Measurements from ENCODE around the gene SURF1.

Gene SURF1

GRCh38 chr9:133366435-133366834, 10.1 kb upstream of the SURF1 start:
- no peak for DNase-seq (ENCODE audit: extremely low read depth in 1 of 2, low read depth in 1 of 2)

- no peak for DNase-seq (ENCODE audit: extremely low read depth in 1 of 2, low read depth in 1 of 2)
These were observed 6.2 kb upstream of the SURF1 start for GRCh38 chr9:133362359-133363044.

GRCh38 chr9:133361507-133362092, 5.3 kb upstream of the SURF1 start:
- DNase-seq (ENCODE audit: extremely low read depth in 1 of 2, low read depth in 1 of 2): no peak

- DNase-seq (ENCODE audit: extremely low read depth in 1 of 2, low read depth in 1 of 2): no peak
These were observed 4.4 kb upstream of the SURF1 start for GRCh38 chr9:133360400-133361393.

GRCh38 chr9:133359399-133360175, 3.3 kb upstream of the SURF1 start:
- DNase-seq (ENCODE audit: extremely low read depth in 1 of 2, low read depth in 1 of 2): no peak

GRCh38 chr9:133357656-133358055, 1.4 kb upstream of the SURF1 start:
- no peak for DNase-seq (ENCODE audit: extremely low read depth in 1 of 2, low read depth in 1 of 2)

- no peak for DNase-seq (ENCODE audit: extremely low read depth in 1 of 2, low read depth in 1 of 2)
These were observed 368 bp downstream of the SURF1 start for GRCh38 chr9:133355881-133356357.

- DNase-seq (ENCODE audit: extremely low read depth in 1 of 2, low read depth in 1 of 2): no peak
These were observed 1.5 kb downstream of the SURF1 start for GRCh38 chr9:133354766-133355165.

GRCh38 chr9:133353548-133353947, 2.7 kb downstream of the SURF1 start:
- no peak for DNase-seq (ENCODE audit: extremely low read depth in 1 of 2, low read depth in 1 of 2)

GRCh38 chr9:133352635-133353340, 3.5 kb downstream of the SURF1 start:
- DNase-seq (ENCODE audit: extremely low read depth in 1 of 2, low read depth in 1 of 2): no peak

- no peak for DNase-seq (ENCODE audit: extremely low read depth in 1 of 2, low read depth in 1 of 2)
These were observed 4.2 kb downstream of the SURF1 start for GRCh38 chr9:133351908-133352634.

- no peak for DNase-seq (ENCODE audit: extremely low read depth in 1 of 2, low read depth in 1 of 2)
These were observed 4.8 kb downstream of the SURF1 start for GRCh38 chr9:133351526-133351907.

GRCh38 chr9:133349965-133350616, 6.2 kb downstream of the SURF1 start:
- no peak for DNase-seq (ENCODE audit: extremely low read depth in 1 of 2, low read depth in 1 of 2)

- no peak for DNase-seq (ENCODE audit: extremely low read depth in 1 of 2, low read depth in 1 of 2)
These were observed 7.3 kb downstream of the SURF1 start for GRCh38 chr9:133348718-133349573.

- DNase-seq (ENCODE audit: extremely low read depth in 1 of 2, low read depth in 1 of 2): peak; percentile 75 to 77
These were observed 8.1 kb downstream of the SURF1 start, which contains the start of the genes MED22 and RPL7A for GRCh38 chr9:133347985-133348717. Gene MED22, minus strand, starts transcription at chr9:133348131. Its CDS starts 1,469 bp downstream, at chr9:133346662. Gene RPL7A, plus strand, starts transcription at chr9:133348218. Its CDS starts 26 bp downstream, at chr9:133348244.

- no peak for DNase-seq (ENCODE audit: extremely low read depth in 1 of 2, low read depth in 1 of 2)
These were observed 8.7 kb downstream of the SURF1 start for GRCh38 chr9:133347515-133347984.
